SK-N-SH treated with all-trans-retinoic acid at 6 μM for 48 hours (cell line): ENCODE results near the gene BBOF1.

Experiments
- ATAC-seq: fragments of 200-7000 bp; cut with Tn5 transposase; 3 replicates; pipeline ENCODE4 v1.9.1; 2020; ENCODE audit warnings: mild to moderate bottlenecking, moderate library complexity
- ARNTL ChIP-seq: fragments of 450-650 bp; formaldehyde crosslinking; IDR thresholded peaks from 2 replicates; pipeline ENCODE4 v1.5.0; 2020; ENCODE audit warnings: low read depth, mild to moderate bottlenecking, moderate library complexity, borderline replicate concordance
- BACH2 ChIP-seq: fragments of 250-450 bp; sonication (Bioruptor Pico); IDR thresholded peaks from 2 replicates; pipeline ENCODE4 v1.9.0; 2021; ENCODE audit warnings: mild to moderate bottlenecking, borderline replicate concordance
- CSDC2 ChIP-seq: fragments of 250-450 bp; sonication (Bioruptor Pico); IDR thresholded peaks from 2 replicates; pipeline ENCODE4 v1.5.0; 2020; ENCODE audit warnings: mild to moderate bottlenecking, moderate library complexity
- ESRRG ChIP-seq: fragments of 250-450 bp; sonication (Bioruptor Pico); IDR thresholded peaks from 2 replicates; pipeline ENCODE4 v1.6.1; 2021; ENCODE audit warnings: mild to moderate bottlenecking
- GLIS3 ChIP-seq: fragments of 250-450 bp; sonication (Bioruptor Pico); IDR thresholded peaks from 2 replicates; pipeline ENCODE4 v1.5.0; 2020; ENCODE audit warnings: mild to moderate bottlenecking, moderate library complexity
- ISL1 ChIP-seq: fragments of 250-450 bp; sonication (Bioruptor Pico); IDR thresholded peaks from 2 replicates; pipeline ENCODE4 v2.1.2; 2022; ENCODE audit warnings: mild to moderate bottlenecking, moderate library complexity
- OSR1 ChIP-seq: fragments of 250-450 bp; sonication (Bioruptor Pico); IDR thresholded peaks from 2 replicates; pipeline ENCODE4 v1.8.0; 2022; ENCODE audit warnings: moderate library complexity, mild to moderate bottlenecking, inconsistent platforms
- PPARA ChIP-seq: fragments of 250-450 bp; sonication (Bioruptor Pico); IDR thresholded peaks from 2 replicates; pipeline ENCODE4 v1.5.0; 2020; ENCODE audit warnings: mild to moderate bottlenecking, borderline replicate concordance
- RARB ChIP-seq: fragments of 250-450 bp; sonication (Bioruptor Pico); IDR thresholded peaks from 2 replicates; pipeline ENCODE4 v1.8.0; 2021; ENCODE audit warnings: mild to moderate bottlenecking, moderate library complexity
- SNAI2 ChIP-seq: fragments of 250-450 bp; sonication (Bioruptor Pico); IDR thresholded peaks from 2 replicates; pipeline ENCODE4 v1.5.0; 2020; ENCODE audit warnings: mild to moderate bottlenecking, moderate library complexity
- TCF4 ChIP-seq: fragments of 250-450 bp; sonication (Bioruptor Pico); IDR thresholded peaks from 2 replicates; pipeline ENCODE4 v1.8.0; 2021; ENCODE audit warnings: mild to moderate bottlenecking, moderate library complexity, borderline replicate concordance
- TOX ChIP-seq: fragments of 250-450 bp; sonication (Bioruptor Pico); IDR thresholded peaks from 2 replicates; pipeline ENCODE4 v1.8.0; 2021; ENCODE audit warnings: mild to moderate bottlenecking, moderate library complexity, borderline replicate concordance
- ZC3H10 ChIP-seq: fragments of 250-450 bp; sonication (Bioruptor Pico); IDR thresholded peaks from 2 replicates; pipeline ENCODE4 v1.5.1; 2021; ENCODE audit warnings: mild to moderate bottlenecking, moderate library complexity
- ZFP3 ChIP-seq: fragments of 250-450 bp; sonication (Bioruptor Pico); IDR thresholded peaks from 2 replicates; pipeline ENCODE4 v1.5.0; 2020; ENCODE audit warnings: mild to moderate bottlenecking, moderate library complexity
- ZFP30 ChIP-seq: fragments of 450-650 bp; formaldehyde crosslinking; IDR thresholded peaks from 2 replicates; pipeline ENCODE4 v1.5.0; 2022; ENCODE audit warnings: mild to moderate bottlenecking, moderate library complexity
- ZNF565 ChIP-seq: fragments of 450-650 bp; formaldehyde crosslinking; conservative IDR thresholded peaks from 2 replicates; pipeline ENCODE4 v1.5.0; 2020; ENCODE audit warnings: low read depth, mild to moderate bottlenecking, moderate library complexity
- ZNF70 ChIP-seq: fragments of 450-650 bp; formaldehyde crosslinking; IDR thresholded peaks from 2 replicates; pipeline ENCODE4 v1.5.0; 2020; ENCODE audit warnings: mild to moderate bottlenecking, moderate library complexity
- ZNF8 ChIP-seq: fragments of 450-650 bp; formaldehyde crosslinking; IDR thresholded peaks from 2 replicates; pipeline ENCODE4 v1.5.0; 2020; ENCODE audit warnings: mild to moderate bottlenecking, moderate library complexity
- TF ChIP-seq, protein P1 (sequence below): fragments of 250-450 bp; sonication (Bioruptor Pico); IDR thresholded peaks from 2 replicates; pipeline ENCODE4 v1.5.1; 2020; ENCODE audit warnings: low read depth, mild to moderate bottlenecking, moderate library complexity
- TF ChIP-seq, protein P2 (sequence below): fragments of 250-450 bp; sonication (Bioruptor Pico); IDR thresholded peaks from 2 replicates; pipeline ENCODE4 v1.8.0; 2021; ENCODE audit warnings: low read depth, mild to moderate bottlenecking, moderate library complexity, borderline replicate concordance
- TF ChIP-seq, protein P3 (sequence below): fragments of 250-450 bp; sonication (Bioruptor Pico); IDR thresholded peaks from 2 replicates; pipeline ENCODE4 v1.5.1; 2021; ENCODE audit warnings: mild to moderate bottlenecking, moderate library complexity

BBOF1 gene, protein sequence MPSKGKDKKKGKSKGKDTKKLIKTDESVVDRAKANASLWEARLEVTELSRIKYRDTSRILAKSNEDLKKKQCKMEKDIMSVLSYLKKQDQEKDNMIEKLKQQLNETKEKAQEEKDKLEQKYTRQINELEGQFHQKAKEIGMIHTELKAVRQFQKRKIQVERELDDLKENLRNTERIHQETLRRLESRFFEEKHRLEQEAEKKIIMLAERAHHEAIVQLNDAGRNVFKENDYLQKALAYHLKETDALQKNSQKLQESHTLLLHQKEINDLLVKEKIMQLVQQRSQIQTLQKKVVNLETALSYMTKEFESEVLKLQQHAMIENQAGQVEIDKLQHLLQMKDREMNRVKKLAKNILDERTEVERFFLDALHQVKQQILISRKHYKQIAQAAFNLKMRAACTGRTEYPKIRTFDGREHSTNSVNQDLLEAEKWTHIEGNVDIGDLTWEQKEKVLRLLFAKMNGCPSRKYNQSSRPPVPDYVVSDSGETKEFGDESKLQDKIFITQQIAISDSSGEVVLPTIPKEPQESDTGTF

DNA sequence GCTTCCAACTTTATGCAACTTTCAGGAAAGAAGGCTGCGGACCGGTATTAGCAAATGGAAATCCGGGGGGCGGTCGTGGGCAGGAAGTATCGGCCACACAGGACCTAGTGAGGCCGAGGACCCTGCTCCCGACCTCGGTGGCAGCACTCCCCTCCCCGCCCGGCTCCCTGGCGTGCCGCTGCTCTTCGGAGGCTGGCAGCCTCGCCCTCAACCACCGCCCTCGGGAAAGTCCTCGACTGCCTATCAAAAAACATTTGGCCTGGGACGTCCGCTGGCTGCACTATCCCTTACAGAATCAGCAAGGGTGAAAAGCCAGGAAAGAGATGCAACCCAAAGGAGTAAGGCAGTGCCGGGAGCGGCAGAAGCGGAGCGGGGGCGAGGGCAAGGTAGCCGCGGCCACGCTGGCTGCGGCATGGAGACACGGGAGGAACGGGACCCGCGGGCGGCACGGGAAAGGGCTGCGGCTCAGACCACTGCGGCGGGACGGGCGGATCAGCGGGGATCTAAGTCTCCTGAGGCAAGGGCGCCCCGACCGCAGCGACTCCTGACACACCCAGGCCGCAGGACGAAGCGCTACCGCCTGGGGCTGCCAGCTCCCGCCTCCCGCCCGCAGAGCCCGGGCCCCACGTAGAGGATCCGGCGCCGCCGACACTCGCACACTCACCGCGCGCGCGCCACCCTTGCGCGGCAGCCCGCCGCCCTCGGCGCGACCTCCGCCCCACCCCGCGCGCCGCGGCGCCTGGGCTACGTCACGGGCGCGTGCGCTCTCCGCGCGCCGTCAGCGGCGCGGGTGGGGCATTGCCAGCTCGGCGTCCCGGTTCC lies at the start of gene BBOF1, which contains the start of gene ENTPD5:
Gene BBOF1 (plus strand): TSS at position 764 of the 822 bp plus-strand sequence. CDS start 130 bp downstream, outside the sequence.
Gene ENTPD5 (minus strand): TSS at position 703 of the 822 bp plus-strand sequence. CDS start 31,186 bp downstream, outside the sequence.
- TF ChIP-seq ZNF70 (CRISPR knock-in tag): no peak
- TF ChIP-seq ZNF8: no peak
- no peak for TF ChIP-seq BACH2 (CRISPR knock-in tag)
- TF ChIP-seq SNAI2 (CRISPR knock-in tag): no peak
- TF ChIP-seq, protein P1, sequence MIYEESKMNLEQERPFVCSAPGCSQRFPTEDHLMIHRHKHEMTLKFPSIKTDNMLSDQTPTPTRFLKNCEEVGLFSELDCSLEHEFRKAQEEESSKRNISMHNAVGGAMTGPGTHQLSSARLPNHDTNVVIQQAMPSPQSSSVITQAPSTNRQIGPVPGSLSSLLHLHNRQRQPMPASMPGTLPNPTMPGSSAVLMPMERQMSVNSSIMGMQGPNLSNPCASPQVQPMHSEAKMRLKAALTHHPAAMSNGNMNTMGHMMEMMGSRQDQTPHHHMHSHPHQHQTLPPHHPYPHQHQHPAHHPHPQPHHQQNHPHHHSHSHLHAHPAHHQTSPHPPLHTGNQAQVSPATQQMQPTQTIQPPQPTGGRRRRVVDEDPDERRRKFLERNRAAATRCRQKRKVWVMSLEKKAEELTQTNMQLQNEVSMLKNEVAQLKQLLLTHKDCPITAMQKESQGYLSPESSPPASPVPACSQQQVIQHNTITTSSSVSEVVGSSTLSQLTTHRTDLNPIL (CRISPR knock-in tag): no peak
- TF ChIP-seq, protein P2, sequence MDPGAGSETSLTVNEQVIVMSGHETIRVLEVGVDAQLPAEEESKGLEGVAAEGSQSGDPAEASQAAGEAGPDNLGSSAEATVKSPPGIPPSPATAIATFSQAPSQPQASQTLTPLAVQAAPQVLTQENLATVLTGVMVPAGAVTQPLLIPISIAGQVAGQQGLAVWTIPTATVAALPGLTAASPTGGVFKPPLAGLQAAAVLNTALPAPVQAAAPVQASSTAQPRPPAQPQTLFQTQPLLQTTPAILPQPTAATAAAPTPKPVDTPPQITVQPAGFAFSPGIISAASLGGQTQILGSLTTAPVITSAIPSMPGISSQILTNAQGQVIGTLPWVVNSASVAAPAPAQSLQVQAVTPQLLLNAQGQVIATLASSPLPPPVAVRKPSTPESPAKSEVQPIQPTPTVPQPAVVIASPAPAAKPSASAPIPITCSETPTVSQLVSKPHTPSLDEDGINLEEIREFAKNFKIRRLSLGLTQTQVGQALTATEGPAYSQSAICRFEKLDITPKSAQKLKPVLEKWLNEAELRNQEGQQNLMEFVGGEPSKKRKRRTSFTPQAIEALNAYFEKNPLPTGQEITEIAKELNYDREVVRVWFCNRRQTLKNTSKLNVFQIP: no peak
- TF ChIP-seq, protein P3, sequence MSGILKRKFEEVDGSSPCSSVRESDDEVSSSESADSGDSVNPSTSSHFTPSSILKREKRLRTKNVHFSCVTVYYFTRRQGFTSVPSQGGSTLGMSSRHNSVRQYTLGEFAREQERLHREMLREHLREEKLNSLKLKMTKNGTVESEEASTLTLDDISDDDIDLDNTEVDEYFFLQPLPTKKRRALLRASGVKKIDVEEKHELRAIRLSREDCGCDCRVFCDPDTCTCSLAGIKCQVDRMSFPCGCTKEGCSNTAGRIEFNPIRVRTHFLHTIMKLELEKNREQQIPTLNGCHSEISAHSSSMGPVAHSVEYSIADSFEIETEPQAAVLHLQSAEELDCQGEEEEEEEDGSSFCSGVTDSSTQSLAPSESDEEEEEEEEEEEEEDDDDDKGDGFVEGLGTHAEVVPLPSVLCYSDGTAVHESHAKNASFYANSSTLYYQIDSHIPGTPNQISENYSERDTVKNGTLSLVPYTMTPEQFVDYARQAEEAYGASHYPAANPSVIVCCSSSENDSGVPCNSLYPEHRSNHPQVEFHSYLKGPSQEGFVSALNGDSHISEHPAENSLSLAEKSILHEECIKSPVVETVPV: no peak
- TF ChIP-seq ESRRG (CRISPR knock-in tag): no peak
- TF ChIP-seq GLIS3 (CRISPR knock-in tag): no peak; the same call in 1 of the 2 replicates
- TF ChIP-seq OSR1 (CRISPR knock-in tag): no peak
- no peak for TF ChIP-seq ZFP30 (CRISPR knock-in tag)
- TF ChIP-seq CSDC2: no peak
- TF ChIP-seq ISL1 (CRISPR knock-in tag): no peak
- no peak for TF ChIP-seq ZNF565 (CRISPR knock-in tag)
- ATAC-seq: peak; percentile 90

DNA sequence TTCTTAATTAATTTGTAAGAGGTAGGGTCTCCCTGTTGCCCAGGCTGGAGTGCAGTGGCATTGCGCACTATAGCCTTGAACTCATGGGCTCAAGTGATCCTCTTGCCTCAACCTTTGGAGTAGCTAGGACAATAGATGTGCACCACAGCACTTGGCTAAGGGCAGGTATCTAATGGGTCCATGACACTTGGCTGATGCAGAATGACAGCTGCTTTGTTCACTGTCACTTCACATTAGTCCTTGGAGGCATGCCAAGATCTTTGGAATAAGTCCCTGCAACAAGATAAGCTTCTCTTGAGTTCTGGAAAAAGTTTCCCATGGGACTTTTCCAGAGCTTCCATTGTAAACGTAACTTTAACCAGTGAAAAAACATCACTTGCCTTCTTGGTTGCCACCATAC lies 45.7 kb upstream of the BBOF1 start:
- no peak for ATAC-seq

DNA sequence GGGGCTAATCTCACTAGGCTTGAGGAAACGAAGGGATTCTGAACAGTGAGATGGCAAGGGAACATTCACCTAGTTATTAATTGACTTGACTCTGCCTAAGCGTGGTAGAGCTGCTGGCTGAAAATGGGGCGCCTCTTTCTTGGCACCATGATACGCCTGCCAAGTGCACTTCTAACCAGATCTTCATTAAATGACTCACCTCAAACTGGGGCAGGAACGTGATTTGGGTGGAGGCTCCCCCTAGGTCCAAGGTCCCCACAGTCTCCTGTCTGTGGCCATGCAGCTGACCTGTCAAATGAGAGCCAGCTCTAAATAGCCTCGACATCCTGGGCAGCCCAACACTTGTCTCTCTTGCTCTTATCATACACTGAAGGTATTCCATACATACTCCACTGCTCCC lies 43.0 kb upstream of the BBOF1 start:
- ATAC-seq: no peak
- TF ChIP-seq RARB (no peak), ZNF565 (CRISPR knock-in tag) (no peak), TOX (CRISPR knock-in tag) (no peak), ZC3H10 (CRISPR knock-in tag) (no peak), CSDC2 (no peak), ARNTL (CRISPR knock-in tag) (no peak), TCF4 (CRISPR knock-in tag) (no peak), PPARA (no peak)
- TF ChIP-seq, protein P3: no peak

More for the DNA sequence above, 45.7 kb upstream of the BBOF1 start:
- no peak for TF ChIP-seq ZFP3 (CRISPR knock-in tag)
- TF ChIP-seq, all 23 proteins: peak for 0

DNA sequence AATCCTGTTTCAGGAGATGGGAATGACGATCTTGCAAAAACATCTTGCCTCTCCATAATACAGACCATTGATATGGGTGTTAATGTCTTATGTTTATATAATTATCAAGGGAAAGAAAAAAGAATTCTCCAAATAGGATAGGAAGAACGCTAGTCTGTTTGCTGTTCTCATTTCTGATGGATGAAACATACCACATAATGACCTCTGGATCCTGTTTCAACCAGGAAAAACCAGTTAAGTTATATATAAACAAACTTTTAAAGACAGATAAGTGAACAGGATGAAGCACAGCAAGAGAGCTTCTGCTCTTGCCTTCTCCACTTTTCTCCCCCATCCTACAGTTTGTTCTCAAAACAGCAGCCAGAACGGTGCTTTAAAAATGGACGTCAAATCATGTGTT lies 41.3 kb upstream of the BBOF1 start:
- no peak for TF ChIP-seq ZNF565 (CRISPR knock-in tag)
- TF ChIP-seq ZNF8: no peak
- ATAC-seq: no peak
